HG03520 (cell line): Measurements from ENCODE around the gene JAKMIP2.
"Not testable (repeated sequence)": the region's sequence is repeated elsewhere in the genome, so short reads cannot be mapped to it uniquely, and the experiment has no call there.

Experiments used
- ATAC-seq: cut with Tn5 transposase; IDR thresholded peaks from one replicate; pipeline ENCODE4 v1.9.1; 2021; ENCODE audit warnings: mild to moderate bottlenecking, moderate library complexity; ENCODE audit not compliant: unreplicated experiment

The JAKMIP2 gene

GRCh38 chr5:147666419-147666818, 116.1 kb downstream of the JAKMIP2 start:
- ATAC-seq: no peak

GRCh38 chr5:147661541-147661940, 121.0 kb downstream of the JAKMIP2 start:
- ATAC-seq: no peak

GRCh38 chr5:147659166-147659929, 123.2 kb downstream of the JAKMIP2 start:
- ATAC-seq: no peak

- no peak for ATAC-seq
Measured at GRCh38 chr5:147658293-147658932, 124.1 kb downstream of the JAKMIP2 start.

- ATAC-seq: no peak
Measured at GRCh38 chr5:147648597-147648996, 133.9 kb downstream of the JAKMIP2 start.

GRCh38 chr5:147645197-147645596, 137.3 kb downstream of the JAKMIP2 start:
- no peak for ATAC-seq

GRCh38 chr5:147644460-147644859, 138.1 kb downstream of the JAKMIP2 start:
- no peak for ATAC-seq

GRCh38 chr5:147643142-147643541, 139.4 kb downstream of the JAKMIP2 start:
- ATAC-seq: no peak

GRCh38 chr5:147642666-147643065, 139.9 kb downstream of the JAKMIP2 start:
- ATAC-seq: no peak

GRCh38 chr5:147639321-147639720, 143.2 kb downstream of the JAKMIP2 start:
- no peak for ATAC-seq

- no peak for ATAC-seq
Measured at GRCh38 chr5:147636729-147636984, 145.9 kb downstream of the JAKMIP2 start.

- no peak for ATAC-seq
Measured at GRCh38 chr5:147635882-147636728, 146.4 kb downstream of the JAKMIP2 start.

- ATAC-seq: not testable (repeated sequence)
Measured at GRCh38 chr5:147635439-147635838, 147.1 kb downstream of the JAKMIP2 start.

- no peak for ATAC-seq
Measured at GRCh38 chr5:147633173-147633572, 149.4 kb downstream of the JAKMIP2 start.

GRCh38 chr5:147631428-147632003, 151.0 kb downstream of the JAKMIP2 start:
- no peak for ATAC-seq

- no peak for ATAC-seq
Measured at GRCh38 chr5:147629196-147629595, 153.3 kb downstream of the JAKMIP2 start.

GRCh38 chr5:147628058-147628895, 154.3 kb downstream of the JAKMIP2 start:
- ATAC-seq: peak; percentile 90

GRCh38 chr5:147626464-147626863, 156.1 kb downstream of the JAKMIP2 start:
- no peak for ATAC-seq

GRCh38 chr5:147621016-147621415, 161.5 kb downstream of the JAKMIP2 start:
- no peak for ATAC-seq

GRCh38 chr5:147619281-147619878, 163.1 kb downstream of the JAKMIP2 start:
- ATAC-seq: no peak
